ENCODE measurements around the gene THSD4.
"Not testable (repeated sequence)": the region's sequence is repeated elsewhere in the genome, so short reads cannot be mapped to it uniquely, and the experiment has no call there.

The THSD4 gene

DNA sequence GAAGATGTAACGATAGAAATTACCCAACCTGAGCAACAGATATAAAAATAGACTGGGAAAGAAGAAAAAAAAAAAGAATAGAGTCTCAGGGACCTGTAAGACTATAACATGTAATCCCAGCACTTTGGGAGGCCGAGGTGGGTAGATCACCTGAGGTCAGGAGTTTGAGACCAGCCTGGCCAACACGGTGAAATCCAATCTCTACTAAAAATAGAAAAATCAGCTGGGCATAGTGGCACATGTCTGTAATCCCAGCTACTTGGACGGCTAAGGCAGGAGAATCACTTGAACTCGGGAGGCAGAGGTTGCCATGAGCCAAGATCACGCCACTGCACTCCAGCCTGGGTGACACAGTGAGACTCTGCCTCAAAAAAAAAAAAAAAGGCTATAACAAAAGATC, 12.9 kb downstream of the THSD4 start:
- DNase-seq; CTCF ChIA-PET; H3K27ac ChIP-seq (ENCODE audit: insufficient read depth in 1 of 2, low read depth in 1 of 2, low read length in 2 of 2, poor library complexity in 1 of 2, severe bottlenecking in 2 of 2); H3K36me3 ChIP-seq (ENCODE audit: control insufficient read depth in 4 of 4, insufficient read depth in 4 of 4, low read length in 3 of 4); H3K4me3 ChIP-seq (ENCODE audit: control insufficient read depth in 1 of 7, extremely low read depth in 1 of 7, insufficient read depth in 4 of 7, low read depth in 2 of 7, low read length in 6 of 7); H3K4me1 ChIP-seq (ENCODE audit: control extremely low read depth in 1 of 4, control insufficient read depth in 4 of 4, insufficient read depth in 4 of 4, low read length in 3 of 4); H3K9me3 ChIP-seq (ENCODE audit: control extremely low read depth in 1 of 5, control insufficient read depth in 4 of 5, insufficient read depth in 2 of 5, low read depth in 1 of 5, low read length in 4 of 5): not testable (repeated sequence)
- 94% methylated on average over 5 of the region's 6 CpGs for WGBS (ENCODE audit: insufficient coverage)
- POLR2A ChIA-PET = interaction anchor here (0.7 kb wide), 1 partner anchor 16 kb away, joined by 4 read pairs; no protein-coding TSS in a partner anchor
- H3K27me3 ChIP-seq (replicated peaks in 2 of 5; ENCODE audit: control insufficient read depth in 4 of 5, insufficient read depth in 5 of 5, low read length in 4 of 5) = peaks cover 2 to 38% (median 5%) of the 10 kb centered on the region in 5 experiments

DNA sequence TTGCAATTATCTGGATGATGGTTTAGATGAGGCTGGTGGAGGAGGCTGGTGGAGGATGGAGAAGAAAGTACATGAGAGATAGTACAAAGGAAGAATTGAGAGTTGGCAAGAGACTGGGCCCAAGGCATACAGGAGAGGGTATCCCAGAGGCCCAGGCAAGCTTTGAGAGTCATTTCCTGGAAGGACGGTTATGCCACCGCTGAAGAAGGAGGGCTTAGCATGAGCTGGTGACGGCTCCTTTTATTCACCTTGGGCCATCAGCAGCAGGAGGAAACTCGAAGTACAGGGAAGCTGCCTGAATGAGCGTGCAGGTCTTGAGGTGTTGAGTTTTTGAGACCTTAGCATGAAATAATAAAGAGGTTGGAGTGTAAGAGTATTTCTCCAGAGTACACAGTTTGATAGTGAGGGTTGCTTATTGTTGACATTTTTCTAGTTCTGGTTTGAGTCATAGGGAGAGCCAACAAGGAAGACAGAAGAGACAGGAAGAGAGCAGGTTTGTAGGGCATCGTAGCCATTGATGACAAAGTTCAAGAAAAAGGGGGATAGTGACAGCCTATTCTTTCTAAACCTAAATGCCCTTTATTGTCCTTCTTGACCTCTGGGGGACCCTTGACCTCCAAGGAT, 13.8 kb downstream of the THSD4 start:
- Histone ChIP-seq H3K9me3 (ENCODE audit: control extremely low read depth in 1 of 5, control insufficient read depth in 4 of 5, insufficient read depth in 2 of 5, low read depth in 1 of 5, low read length in 4 of 5) (no peaks in the 10 kb centered on the region), H3K4me3 (ENCODE audit: control insufficient read depth in 1 of 7, extremely low read depth in 1 of 7, insufficient read depth in 4 of 7, low read depth in 2 of 7, low read length in 6 of 7) (no peak overlapping the region), H3K27me3 (replicated peaks in 2 of 5; ENCODE audit: control insufficient read depth in 4 of 5, insufficient read depth in 5 of 5, low read length in 4 of 5) (peaks cover 0 to 35% (median 5%) of the 10 kb centered on the region in 5 experiments), H3K27ac (ENCODE audit: insufficient read depth in 1 of 2, low read depth in 1 of 2, low read length in 2 of 2, poor library complexity in 1 of 2, severe bottlenecking in 2 of 2) (no peak overlapping the region), H3K4me1 (ENCODE audit: control extremely low read depth in 1 of 4, control insufficient read depth in 4 of 4, insufficient read depth in 4 of 4, low read length in 3 of 4) (no peaks in the 10 kb centered on the region), H3K36me3 (ENCODE audit: control insufficient read depth in 4 of 4, insufficient read depth in 4 of 4, low read length in 3 of 4) (no peaks in the 10 kb centered on the region)
- CTCF ChIA-PET = no interaction called here
- POLR2A ChIA-PET = no interaction called here
- 87% methylated on average over 6 of the region's 6 CpGs for WGBS (ENCODE audit: insufficient coverage)
- no peak for DNase-seq

- H3K4me3 ChIP-seq (ENCODE audit: control insufficient read depth in 1 of 7, extremely low read depth in 1 of 7, insufficient read depth in 4 of 7, low read depth in 2 of 7, low read length in 6 of 7) = no peak overlapping the region
- H3K36me3 ChIP-seq (ENCODE audit: control insufficient read depth in 4 of 4, insufficient read depth in 4 of 4, low read length in 3 of 4) = no peaks in the 10 kb centered on the region
- H3K9me3 ChIP-seq (ENCODE audit: control extremely low read depth in 1 of 5, control insufficient read depth in 4 of 5, insufficient read depth in 2 of 5, low read depth in 1 of 5, low read length in 4 of 5) = no peaks in the 10 kb centered on the region
- no peak overlapping the region for H3K27ac ChIP-seq (ENCODE audit: insufficient read depth in 1 of 2, low read depth in 1 of 2, low read length in 2 of 2, poor library complexity in 1 of 2, severe bottlenecking in 2 of 2)
- 57% methylated on average over 5 of the region's 6 CpGs for WGBS (ENCODE audit: insufficient coverage)
- no peak for DNase-seq
- H3K4me1 ChIP-seq (ENCODE audit: control extremely low read depth in 1 of 4, control insufficient read depth in 4 of 4, insufficient read depth in 4 of 4, low read length in 3 of 4) = no peaks in the 10 kb centered on the region
- CTCF ChIA-PET = no interaction called here
- H3K27me3 ChIP-seq (replicated peaks in 2 of 5; ENCODE audit: control insufficient read depth in 4 of 5, insufficient read depth in 5 of 5, low read length in 4 of 5) = peaks cover 0 to 35% (median 5%) of the 10 kb centered on the region in 5 experiments
- POLR2A ChIA-PET = no interaction called here
These were observed 14.4 kb downstream of the THSD4 start for GRCh38 chr15:71129669-71130068.

DNA sequence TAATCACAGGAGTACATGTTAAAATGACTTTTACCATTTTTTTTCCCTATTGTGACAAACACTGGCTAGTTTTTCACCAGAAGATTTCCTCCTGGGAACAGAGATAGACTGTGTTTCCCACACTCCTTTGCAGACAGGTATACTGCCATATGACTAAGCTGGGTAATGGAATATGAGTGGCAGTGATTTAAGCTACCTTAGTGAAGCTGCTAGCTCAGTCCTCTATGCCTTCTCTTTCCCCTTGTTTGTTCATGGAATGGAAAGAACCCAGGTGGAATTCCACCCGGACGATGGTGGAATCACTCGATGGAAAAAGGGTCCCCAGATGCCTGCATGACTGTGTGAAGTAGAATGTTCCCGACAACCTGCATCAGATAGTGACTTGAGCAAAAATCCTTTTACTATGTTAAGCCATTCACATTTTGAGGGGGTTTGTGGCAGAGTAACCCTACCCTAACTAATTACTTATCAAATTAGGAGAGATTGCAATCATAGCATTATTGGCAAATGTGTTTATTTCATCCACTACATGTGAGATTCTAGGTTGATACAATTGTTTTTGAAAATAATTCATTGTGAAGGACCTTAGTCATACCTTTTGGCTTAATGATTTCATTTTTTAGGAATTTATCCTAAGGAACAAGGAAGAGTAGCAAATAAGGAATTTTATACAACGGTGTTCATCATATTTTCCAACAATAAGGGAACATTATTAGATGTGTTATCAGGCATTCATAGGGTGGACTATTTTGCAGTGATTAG, 16.5 kb downstream of the THSD4 start:
- Histone ChIP-seq H3K27me3 (replicated peaks in 2 of 5; ENCODE audit: control insufficient read depth in 4 of 5, insufficient read depth in 5 of 5, low read length in 4 of 5) (peaks cover 0 to 22% (median 4%) of the 10 kb centered on the region in 5 experiments), H3K9me3 (ENCODE audit: control extremely low read depth in 1 of 5, control insufficient read depth in 4 of 5, insufficient read depth in 2 of 5, low read depth in 1 of 5, low read length in 4 of 5) (no peaks in the 10 kb centered on the region), H3K27ac (ENCODE audit: insufficient read depth in 1 of 2, low read depth in 1 of 2, low read length in 2 of 2, poor library complexity in 1 of 2, severe bottlenecking in 2 of 2) (no peak overlapping the region), H3K4me3 (ENCODE audit: control insufficient read depth in 1 of 7, extremely low read depth in 1 of 7, insufficient read depth in 4 of 7, low read depth in 2 of 7, low read length in 6 of 7) (no peak overlapping the region), H3K36me3 (ENCODE audit: control insufficient read depth in 4 of 4, insufficient read depth in 4 of 4, low read length in 3 of 4) (no peaks in the 10 kb centered on the region), H3K4me1 (ENCODE audit: control extremely low read depth in 1 of 4, control insufficient read depth in 4 of 4, insufficient read depth in 4 of 4, low read length in 3 of 4) (no peaks in the 10 kb centered on the region)
- ChIA-PET CTCF (no interaction called here), POLR2A (no interaction called here)
- WGBS (ENCODE audit: insufficient coverage) = 100% methylated on average over 2 of the region's 5 CpGs
- DNase-seq = no peak

- Histone ChIP-seq H3K9me3 (ENCODE audit: control extremely low read depth in 1 of 5, control insufficient read depth in 4 of 5, insufficient read depth in 2 of 5, low read depth in 1 of 5, low read length in 4 of 5) (no peaks in the 10 kb centered on the region), H3K27me3 (replicated peaks in 2 of 5; ENCODE audit: control insufficient read depth in 4 of 5, insufficient read depth in 5 of 5, low read length in 4 of 5) (peaks cover 0 to 23% (median 4%) of the 10 kb centered on the region in 5 experiments), H3K36me3 (ENCODE audit: control insufficient read depth in 4 of 4, insufficient read depth in 4 of 4, low read length in 3 of 4) (no peaks in the 10 kb centered on the region), H3K27ac (ENCODE audit: insufficient read depth in 1 of 2, low read depth in 1 of 2, low read length in 2 of 2, poor library complexity in 1 of 2, severe bottlenecking in 2 of 2) (no peak overlapping the region), H3K4me3 (ENCODE audit: control insufficient read depth in 1 of 7, extremely low read depth in 1 of 7, insufficient read depth in 4 of 7, low read depth in 2 of 7, low read length in 6 of 7) (no peak overlapping the region), H3K4me1 (ENCODE audit: control extremely low read depth in 1 of 4, control insufficient read depth in 4 of 4, insufficient read depth in 4 of 4, low read length in 3 of 4) (no peaks in the 10 kb centered on the region)
- DNase-seq = no peak
- 51% methylated on average over 8 of the region's 12 CpGs for WGBS (ENCODE audit: insufficient coverage)
- CTCF ChIA-PET = no interaction called here
- POLR2A ChIA-PET = interaction anchor here (0.6 kb wide), 1 partner anchor 658 kb away, joined by 4 read pairs; no protein-coding TSS in a partner anchor
These were observed 18.6 kb downstream of the THSD4 start for GRCh38 chr15:71133747-71134472.

DNA sequence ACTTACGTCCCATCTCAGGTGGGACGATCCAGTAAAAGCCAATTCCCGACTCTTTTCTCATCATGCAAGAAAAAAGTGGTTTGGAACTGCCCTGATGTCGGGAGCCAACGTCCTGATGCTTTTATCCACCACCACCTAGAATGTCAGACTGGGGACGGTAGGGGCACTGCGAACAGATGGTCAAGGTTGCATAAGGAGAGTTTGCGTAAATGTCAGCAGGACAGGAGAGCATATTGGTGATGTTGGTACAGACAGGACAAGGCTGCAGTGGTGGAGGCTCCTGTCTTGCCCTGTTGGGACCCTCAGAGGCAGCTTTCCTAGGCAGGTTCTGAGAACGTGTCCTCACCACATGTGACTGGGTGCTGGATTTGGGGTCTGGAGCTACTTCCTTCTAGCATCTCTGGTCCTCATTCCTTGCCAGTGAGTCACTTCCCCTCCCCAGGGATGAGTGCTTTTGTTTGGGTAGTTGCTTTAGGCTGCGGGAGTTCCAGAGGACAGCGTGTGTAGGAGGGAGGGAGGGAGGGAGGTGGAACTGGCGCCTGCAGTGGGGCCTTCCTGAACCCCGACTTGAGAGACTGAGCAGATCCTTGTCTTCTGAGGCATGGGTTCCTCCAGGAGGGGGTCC, 21.0 kb downstream of the THSD4 start:
- H3K4me3 ChIP-seq (ENCODE audit: control insufficient read depth in 1 of 7, extremely low read depth in 1 of 7, insufficient read depth in 4 of 7, low read depth in 2 of 7, low read length in 6 of 7) = no peak overlapping the region
- DNase-seq = no peak
- WGBS (ENCODE audit: insufficient coverage) = 93% methylated on average over 10 of the region's 13 CpGs
- H3K36me3 ChIP-seq (ENCODE audit: control insufficient read depth in 4 of 4, insufficient read depth in 4 of 4, low read length in 3 of 4) = no peaks in the 10 kb centered on the region
- peaks cover 0 to 24% (median 4%) of the 10 kb centered on the region in 5 experiments for H3K27me3 ChIP-seq (replicated peaks in 2 of 5; ENCODE audit: control insufficient read depth in 4 of 5, insufficient read depth in 5 of 5, low read length in 4 of 5)
- ChIA-PET POLR2A (no interaction called here), CTCF (no interaction called here)
- H3K27ac ChIP-seq (ENCODE audit: insufficient read depth in 1 of 2, low read depth in 1 of 2, low read length in 2 of 2, poor library complexity in 1 of 2, severe bottlenecking in 2 of 2) = no peak overlapping the region
- H3K4me1 ChIP-seq (ENCODE audit: control extremely low read depth in 1 of 4, control insufficient read depth in 4 of 4, insufficient read depth in 4 of 4, low read length in 3 of 4) = no peaks in the 10 kb centered on the region
- no peaks in the 10 kb centered on the region for H3K9me3 ChIP-seq (ENCODE audit: control extremely low read depth in 1 of 5, control insufficient read depth in 4 of 5, insufficient read depth in 2 of 5, low read depth in 1 of 5, low read length in 4 of 5)
